Endodermal cell (in vitro differentiated cells): ENCODE measurements around the gene AGFG1. TPM values are rescaled to one million over a fixed set of nuclear protein-coding genes. Genes with fewer than 3 reads are reported as not detected.

ENCODE experiments used
- DNase-seq: peaks from one replicate; pipeline ENCODE4 v3.0.0-alpha.2; 2017
- H3K27ac ChIP-seq: 2 replicates; pipeline ENCODE4 v1.5.1; 2013; ENCODE audit warnings: mild to moderate bottlenecking, low read depth, low read length, moderate library complexity
- H3K27me3 ChIP-seq: 2 replicates; pipeline ENCODE4 v1.6.1; 2013; ENCODE audit warnings: mild to moderate bottlenecking, low read length, moderate library complexity; ENCODE audit not compliant: insufficient read depth, control insufficient read depth, poor library complexity, severe bottlenecking
- H3K36me3 ChIP-seq: 2 replicates; pipeline ENCODE4 v1.7.0; 2013; ENCODE audit warnings: mild to moderate bottlenecking, low read length, moderate library complexity; ENCODE audit not compliant: control insufficient read depth, insufficient read depth
- H3K4me1 ChIP-seq: one replicate; pipeline ENCODE4 v1.7.0; 2013; ENCODE audit warnings: low read length; ENCODE audit not compliant: control insufficient read depth, insufficient read depth
- H3K4me3 ChIP-seq: 2 replicates; pipeline ENCODE4 v1.5.1; 2013; ENCODE audit warnings: mild to moderate bottlenecking, low read length, moderate library complexity
- H3K9ac ChIP-seq: 2 replicates; pipeline ENCODE4 v1.6.1; 2013; ENCODE audit warnings: mild to moderate bottlenecking, low read length, moderate library complexity; ENCODE audit not compliant: poor library complexity, severe bottlenecking; ENCODE audit errors: extremely low read depth
- H3K9me3 ChIP-seq: 2 replicates; pipeline ENCODE4 v1.6.1; 2013; ENCODE audit warnings: mild to moderate bottlenecking, low read length, moderate library complexity; ENCODE audit not compliant: control insufficient read depth
- H3K27ac Mint-ChIP-seq: 2 replicates; pipeline ENCODE4 v1.8.0; 2020; ENCODE audit warnings: mixed read lengths
- H3K27me3 Mint-ChIP-seq: 2 replicates; pipeline ENCODE4 v1.8.0; 2021; ENCODE audit warnings: mild to moderate bottlenecking, mixed read lengths; ENCODE audit not compliant: insufficient read depth
- H3K36me3 Mint-ChIP-seq: 2 replicates; pipeline ENCODE4 v1.8.0; 2020; ENCODE audit warnings: low read depth, mixed read lengths
- H3K4me1 Mint-ChIP-seq: 2 replicates; pipeline ENCODE4 v1.8.0; 2020; ENCODE audit warnings: mixed read lengths
- H3K4me3 Mint-ChIP-seq: 2 replicates; pipeline ENCODE4 v1.8.0; 2020; ENCODE audit warnings: mild to moderate bottlenecking, moderate library complexity, mixed read lengths
- H3K9me3 Mint-ChIP-seq: 2 replicates; pipeline ENCODE4 v1.8.0; 2020; ENCODE audit warnings: mild to moderate bottlenecking, mixed read lengths
- WGBS, 2 experiments: methylation state at CpG; one replicate each; pipeline versions ENCODE4 v1.1.5 to v1.1.7; 2013; ENCODE audit warnings: missing lambda C conversion rate in 2 of 2, mixed read lengths in 1 of 2; ENCODE audit not compliant: insufficient coverage in 1 of 2, insufficient read length in 1 of 2; 5-methylcytosine and 5-hydroxymethylcytosine counted together
- long read RNA-seq, 4 experiments: library from polyadenylated mRNA in 2 of 4; library from RNA in 1 of 4; library from capped mRNA in 1 of 4; stranded (forward) in 3 of 4; unstranded in 1 of 4; transcript quantifications; one replicate each; pipeline ENCODE4 v2.0.0, GENCODE V29; 2020 to 2021; ENCODE audit warnings: inconsistent platforms in 1 of 4
- polyA plus RNA-seq, 2 experiments: library from polyadenylated mRNA; stranded (reverse); fragments of 50-300 nt; gene quantifications; one replicate each; pipeline ENCODE4 v1.2.3, GENCODE V29; 2013
- total RNA-seq, 2 donors: library from RNA; stranded (reverse); fragmentation: NEBNext Ultra II Directional in 1 of 2; extraction: Animal tissue kit (Norgen Biotek cat#: 25700) in 1 of 2; gene quantifications; 2 replicates in 1 of 2; 3 replicates in 1 of 2; pipeline ENCODE4 v1.2.1, GENCODE V29; 2021
- TF ChIP-seq, protein P1 (sequence below): fragments of 200-600 bp; sonication (generic); conservative IDR thresholded peaks from 2 replicates; pipeline ENCODE4 v1.5.0; 2021; ENCODE audit warnings: antibody characterized with exemption, mild to moderate bottlenecking

Gene AGFG1
- 10 to 100 TPM; 90.3 to 92.0 TPM for total RNA-seq
- polyA plus RNA-seq (2013, experiment 1 of 2) = 67.5 TPM
- polyA plus RNA-seq (2013, experiment 2 of 2) = 65.3 TPM
- long read RNA-seq, experiment 1, full-length matches to known transcripts = 12 of 38 reads
- long read RNA-seq, experiment 1, partial matches to known transcripts = 8 of 38 reads
- long read RNA-seq, experiment 1, other reads (novel, unspliced or antisense) = 18 of 38 reads
- long read RNA-seq, experiment 2, full-length matches to known transcripts = 99 of 140 reads
- long read RNA-seq, experiment 2, partial matches to known transcripts = 21 of 140 reads
- long read RNA-seq, experiment 2, other reads (novel, unspliced or antisense) = 20 of 140 reads
- long read RNA-seq, experiment 3, full-length matches to known transcripts = 3 of 13 reads
- long read RNA-seq, experiment 3, partial matches to known transcripts = 8 of 13 reads
- long read RNA-seq, experiment 3, other reads (novel, unspliced or antisense) = 2 of 13 reads
- long read RNA-seq, experiment 4, partial matches to known transcripts = 4 of 8 reads
- long read RNA-seq, experiment 4, other reads (novel, unspliced or antisense) = 4 of 8 reads

DNA sequence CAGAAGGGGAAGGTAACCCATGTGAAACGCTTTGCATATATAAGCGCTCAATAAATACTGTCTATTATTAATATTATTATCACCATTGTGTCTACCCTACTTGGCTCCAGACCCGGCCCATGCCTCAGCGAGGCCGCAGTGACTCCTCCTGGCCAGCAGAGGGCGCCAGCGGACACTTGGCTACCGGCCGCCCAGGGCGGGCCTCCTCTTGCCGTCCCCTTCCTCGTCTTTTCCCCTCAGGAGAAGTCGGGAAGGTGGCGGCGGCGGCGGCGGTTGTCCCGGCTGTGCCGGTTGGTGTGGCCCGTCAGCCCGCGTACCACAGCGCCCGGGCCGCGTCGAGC lies at the start of gene AGFG1:
Gene AGFG1, plus strand, starts transcription at position 233 of the 341 bp plus-strand sequence. CDS start 266 bp downstream, outside the sequence.
- Histone ChIP-seq H3K36me3 (no peaks in the 10 kb centered on the region), H3K4me3 (peak within 1 kb of the TSS; percentile 95), H3K4me1 (peaks cover 4% of the 10 kb centered on the region), H3K9me3 (no peaks in the 10 kb centered on the region), H3K27ac (peak within 1 kb of the TSS; percentile 71), H3K9ac (peak within 1 kb of the TSS; percentile 68), H3K27me3 (no peaks in the 10 kb centered on the region)
- DNase-seq = peak; percentile 97
- TF ChIP-seq, protein P1, sequence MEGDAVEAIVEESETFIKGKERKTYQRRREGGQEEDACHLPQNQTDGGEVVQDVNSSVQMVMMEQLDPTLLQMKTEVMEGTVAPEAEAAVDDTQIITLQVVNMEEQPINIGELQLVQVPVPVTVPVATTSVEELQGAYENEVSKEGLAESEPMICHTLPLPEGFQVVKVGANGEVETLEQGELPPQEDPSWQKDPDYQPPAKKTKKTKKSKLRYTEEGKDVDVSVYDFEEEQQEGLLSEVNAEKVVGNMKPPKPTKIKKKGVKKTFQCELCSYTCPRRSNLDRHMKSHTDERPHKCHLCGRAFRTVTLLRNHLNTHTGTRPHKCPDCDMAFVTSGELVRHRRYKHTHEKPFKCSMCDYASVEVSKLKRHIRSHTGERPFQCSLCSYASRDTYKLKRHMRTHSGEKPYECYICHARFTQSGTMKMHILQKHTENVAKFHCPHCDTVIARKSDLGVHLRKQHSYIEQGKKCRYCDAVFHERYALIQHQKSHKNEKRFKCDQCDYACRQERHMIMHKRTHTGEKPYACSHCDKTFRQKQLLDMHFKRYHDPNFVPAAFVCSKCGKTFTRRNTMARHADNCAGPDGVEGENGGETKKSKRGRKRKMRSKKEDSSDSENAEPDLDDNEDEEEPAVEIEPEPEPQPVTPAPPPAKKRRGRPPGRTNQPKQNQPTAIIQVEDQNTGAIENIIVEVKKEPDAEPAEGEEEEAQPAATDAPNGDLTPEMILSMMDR = peak; percentile 100
- H3K4me3 Mint-ChIP-seq = peak within 1 kb of the TSS; percentile 71
- H3K36me3 Mint-ChIP-seq = no peaks in the 10 kb centered on the region
- H3K4me1 Mint-ChIP-seq = peaks cover 37% of the 10 kb centered on the region
- WGBS, 2 experiments = 0% methylated on average over 5 to 26 of the region's 28 CpGs
- peak within 1 kb of the TSS; percentile 84 for H3K27ac Mint-ChIP-seq
- no peaks in the 10 kb centered on the region for H3K27me3 Mint-ChIP-seq
- H3K9me3 Mint-ChIP-seq = no peaks in the 10 kb centered on the region

- Mint-ChIP-seq H3K4me3 (no peak overlapping the region), H3K27me3 (no peaks in the 10 kb centered on the region), H3K36me3 (no peaks in the 10 kb centered on the region), H3K9me3 (no peaks in the 10 kb centered on the region), H3K4me1 (no peaks in the 10 kb centered on the region), H3K27ac (no peak overlapping the region)
- H3K9ac ChIP-seq = no peak overlapping the region
- 84% methylated on average over 10 of the region's 10 CpGs for WGBS, 2 experiments
- H3K27me3 ChIP-seq = no peaks in the 10 kb centered on the region
- H3K4me3 ChIP-seq = no peak overlapping the region
- DNase-seq = peak; percentile 48
- TF ChIP-seq, protein P1 = no peak
- no peaks in the 10 kb centered on the region for H3K36me3 ChIP-seq
- no peak overlapping the region for H3K27ac ChIP-seq
- H3K4me1 ChIP-seq = no peaks in the 10 kb centered on the region
- no peaks in the 10 kb centered on the region for H3K9me3 ChIP-seq
These were observed 48.1 kb upstream of the AGFG1 start for GRCh38 chr2:227423656-227424499.

DNA sequence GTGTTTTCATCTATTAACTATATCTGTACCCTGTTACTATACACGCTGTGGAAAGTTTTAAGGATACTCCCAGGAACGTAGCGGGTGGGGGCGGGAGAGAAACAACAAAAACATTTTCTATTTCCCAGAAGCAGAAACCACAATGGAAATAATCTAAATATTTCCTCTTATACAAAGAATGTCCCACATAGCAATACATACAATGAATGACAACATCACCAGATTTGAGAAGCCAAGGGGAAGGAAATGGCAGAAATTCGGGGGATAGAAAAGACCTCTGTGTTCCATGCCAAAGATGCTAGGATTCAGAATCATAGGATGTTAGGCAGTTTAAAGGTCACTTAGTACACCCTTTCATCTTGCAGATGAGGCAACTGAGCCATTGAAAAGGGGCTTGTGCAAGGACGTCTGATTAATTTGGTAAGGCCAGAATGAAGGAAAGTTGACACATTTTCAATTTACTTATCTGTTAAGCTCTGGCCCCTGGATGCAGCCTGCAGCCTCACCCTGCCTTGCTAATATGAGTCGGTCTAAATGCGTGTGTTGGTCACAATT lies 43.1 kb upstream of the AGFG1 start:
- Histone ChIP-seq H3K9ac (no peak overlapping the region), H3K4me1 (no peaks in the 10 kb centered on the region), H3K27me3 (no peaks in the 10 kb centered on the region), H3K27ac (no peak overlapping the region), H3K4me3 (no peak overlapping the region), H3K9me3 (peaks cover 13% of the 10 kb centered on the region), H3K36me3 (no peaks in the 10 kb centered on the region)
- peaks cover 23% of the 10 kb centered on the region for H3K9me3 Mint-ChIP-seq
- no peaks in the 10 kb centered on the region for H3K4me1 Mint-ChIP-seq
- 90% methylated on average over 7 to 8 of the region's 8 CpGs for WGBS, 2 experiments
- H3K27ac Mint-ChIP-seq = no peak overlapping the region
- peaks cover 4% of the 10 kb centered on the region for H3K36me3 Mint-ChIP-seq
- H3K27me3 Mint-ChIP-seq = no peaks in the 10 kb centered on the region
- TF ChIP-seq, protein P1 = no peak
- no peak for DNase-seq
- no peak overlapping the region for H3K4me3 Mint-ChIP-seq
